K562 (cell line): ENCODE data around the gene ADIPOR2. TPM values are rescaled to one million over a fixed set of nuclear protein-coding genes. Genes with fewer than 3 reads are reported as not detected.

Source experiments
- ATAC-seq: fragments of 200-7000 bp; cut with Tn5 transposase; 3 replicates; pipeline ENCODE4 v1.9.1; 2020; ENCODE audit warnings: moderate library complexity
- BruUV-seq: library from RNA; stranded (reverse); fragments of 400-500 nt; replicated peaks from 2 replicates; lab custom pipeline; 2021; lab: Mats Ljungman, UMichigan
- CTCF ChIA-PET: fragments of 300-600 bp; formaldehyde crosslinking; extraction: SDS; loops from one replicate; lab custom pipeline; 2021; ENCODE audit warnings: low intra/inter-chr PET ratio; lab: Yijun Ruan, JAX
- POLR2A ChIA-PET: fragments of 300-600, 350-650 bp; sonication (Branson Sonifier 250); formaldehyde crosslinking; extraction: SDS; loops from one replicate; lab custom pipeline; 2021; ENCODE audit warnings: antibody characterized with exemption, inconsistent platforms; lab: Yijun Ruan, JAX
- DNase-seq, 4 experiments: peaks; one replicate each; pipeline versions ENCODE4 v3.0.0 to v3.0.0-alpha.2; 2011 to 2018; ENCODE audit warnings: low spot score in 3 of 4, mixed read lengths in 3 of 4; ENCODE audit errors: extremely low read depth in 1 of 4
- FAIRE-seq: peaks from 2 replicates; lab custom pipeline; 2011; peaks lifted over from hg19 to GRCh38; lab: Jason Lieb, UNC
- H2AFZ ChIP-seq: 2 replicates; pipeline ENCODE4 v1.6.0; 2011; ENCODE audit warnings: low read depth, low read length, control low read depth, inconsistent platforms
- H3K27ac ChIP-seq: fragments of 200-600 bp; 3 replicates; pipeline ENCODE4 v1.8.0; 2011; ENCODE audit warnings: low read depth, mild to moderate bottlenecking, control low read depth, inconsistent platforms, low read length, moderate library complexity, mixed read lengths; ENCODE audit errors: extremely low read depth
- H3K27me3 ChIP-seq, 2 experiments: fragments of 300-600 bp in 1 of 2; 2 replicates in 1 of 2; 3 replicates in 1 of 2; pipeline versions ENCODE4 v1.6.0 to v1.8.0; 2011; ENCODE audit warnings: inconsistent platforms in 2 of 2, low read length in 2 of 2, mild to moderate bottlenecking in 1 of 2, mixed read lengths in 1 of 2, moderate library complexity in 1 of 2; ENCODE audit not compliant: control insufficient read depth in 2 of 2, insufficient read depth in 2 of 2
- H3K36me3 ChIP-seq: fragments of 300-600 bp; 3 replicates; pipeline ENCODE4 v1.8.0; 2011; ENCODE audit warnings: mild to moderate bottlenecking, low read length, inconsistent platforms; ENCODE audit not compliant: control insufficient read depth, insufficient read depth
- H3K4me1 ChIP-seq, 2 experiments: fragments of 200-600 bp in 1 of 2; replicated peaks in 1 of 2; 2 replicates in 1 of 2; 3 replicates in 1 of 2; pipeline versions ENCODE4 v1.5.1 to v1.8.0; 2011; ENCODE audit warnings: inconsistent platforms in 2 of 2, low read length in 2 of 2, mild to moderate bottlenecking in 1 of 2, mixed read lengths in 1 of 2, moderate library complexity in 1 of 2; ENCODE audit not compliant: control insufficient read depth in 2 of 2, insufficient read depth in 2 of 2
- H3K4me2 ChIP-seq: 2 replicates; pipeline ENCODE4 v1.6.1; 2011; ENCODE audit warnings: low read length, control low read depth, inconsistent platforms, mixed read lengths; ENCODE audit not compliant: insufficient read depth
- H3K4me3 ChIP-seq: fragments of 200-600 bp; sonication (generic), shearing (Covaris generic); 2 replicates; pipeline ENCODE4 v1.5.1; 2016; ENCODE audit warnings: control low read depth, inconsistent platforms
- H3K79me2 ChIP-seq: fragments of 200-600 bp; 3 replicates; pipeline ENCODE4 v1.8.0; 2011; ENCODE audit warnings: low read length, inconsistent platforms; ENCODE audit not compliant: control insufficient read depth, insufficient read depth
- H3K9ac ChIP-seq, 2 experiments: 2 replicates each; pipeline versions ENCODE4 v1.6.0 to v1.6.1; 2011; ENCODE audit warnings: low read depth in 2 of 2, low read length in 2 of 2, control low read depth in 1 of 2, inconsistent platforms in 1 of 2, mild to moderate bottlenecking in 1 of 2, mixed read lengths in 1 of 2; ENCODE audit not compliant: insufficient read depth in 1 of 2
- H3K9me1 ChIP-seq: one replicate; pipeline ENCODE4 v1.6.0; 2011; ENCODE audit warnings: inconsistent platforms, mild to moderate bottlenecking, low read length, moderate library complexity; ENCODE audit not compliant: control insufficient read depth, insufficient read depth
- H3K9me3 ChIP-seq: replicated peaks from 2 replicates; pipeline ENCODE4 v1.5.1; 2011; ENCODE audit warnings: low read depth, low read length, inconsistent platforms; ENCODE audit not compliant: control insufficient read depth, insufficient read depth
- H4K20me1 ChIP-seq: replicated peaks from 2 replicates; pipeline ENCODE4 v1.6.1; 2011; ENCODE audit warnings: low read length, inconsistent platforms, mixed read lengths; ENCODE audit not compliant: control insufficient read depth, insufficient read depth
- BCL6 ChIP-seq: fragments of 250-450 bp; sonication (Bioruptor Pico); IDR thresholded peaks from 2 replicates; pipeline ENCODE4 v1.4.0; 2020
- PBX2 ChIP-seq, 2 experiments: IDR thresholded peaks in 1 of 2; conservative IDR thresholded peaks in 1 of 2; 2 replicates each; pipeline ENCODE4 v1.6.1; 2016; ENCODE audit warnings: low read depth in 2 of 2, mild to moderate bottlenecking in 1 of 2, missing compliant biosample characterization in 1 of 2, missing genetic modification characterization in 1 of 2, moderate library complexity in 1 of 2
- SIX5 ChIP-seq, 2 experiments: IDR thresholded peaks; 2 replicates each; pipeline ENCODE4 v1.6.1; 2011; ENCODE audit warnings: low read length in 2 of 2, borderline replicate concordance in 1 of 2, low read depth in 1 of 2, mild to moderate bottlenecking in 1 of 2, moderate library complexity in 1 of 2; ENCODE audit not compliant: insufficient read depth in 1 of 2
- ZKSCAN8 ChIP-seq: fragments of 200-800 bp; sonication (Bioruptor generic); IDR thresholded peaks from 2 replicates; pipeline ENCODE4 v1.6.1; 2016; ENCODE audit warnings: missing genetic modification characterization, missing compliant biosample characterization
- ZNF830 ChIP-seq: fragments of 250-450 bp; sonication (Bioruptor Pico); IDR thresholded peaks from 2 replicates; pipeline ENCODE4 v1.5.0; 2021; ENCODE audit warnings: mild to moderate bottlenecking
- WGBS: fragments of 100-300 bp; shearing (Covaris generic); methylation state at CpG from one replicate; pipeline ENCODE4 v1.1.6; 2016; ENCODE audit warnings: low coverage, mixed read lengths; ENCODE audit not compliant: insufficient coverage; ENCODE audit errors: missing lambda C conversion rate; 5-methylcytosine and 5-hydroxymethylcytosine counted together
- in situ Hi-C: fragments of 300-500 bp; cut with MboI; formaldehyde crosslinking; loops from 4 replicates; pipeline ENCODE4 v1.15.0; 2018; ENCODE audit warnings: inconsistent platforms, mixed read lengths
- intact Hi-C: fragments of 100-400 bp; cut with micrococcal nuclease; formaldehyde crosslinking; loops from 2 replicates; pipeline ENCODE4 v1.14.2; 2022
- polyA plus RNA-seq, 8 experiments: library from polyadenylated mRNA; depleted of rRNA in 4 of 8; stranded (reverse) in 5 of 8; unstranded in 3 of 8; fragments of >200 nt; fragmentation: Nextera tagmentation in 2 of 8; fragmentation: Illumina TruSeq in 1 of 8; extraction: Ambion mirVana in 2 of 8; extraction: Trizol in 1 of 8; gene quantifications; 2 replicates each; pipeline versions ENCODE4 v1.2.1 to v1.2.3, GENCODE V29; 2011 to 2014; ENCODE audit warnings: inconsistent platforms in 1 of 8, missing spikeins in 1 of 8
- total RNA-seq, 7 experiments: library from RNA; depleted of rRNA in 6 of 7; stranded (reverse); fragments of >200 nt in 6 of 7; fragmentation: Illumina TruSeq in 2 of 7; extraction: Trizol in 2 of 7; gene quantifications; 2 replicates each; pipeline versions ENCODE4 v1.2.1 to v1.2.3, GENCODE V29; 2011 to 2021; ENCODE audit warnings: low replicate concordance in 1 of 7

ADIPOR2 gene
- total and polyA plus RNA-seq, 9 of the 15 experiments (the other 6 are each of a cell fraction or from before 2014, with no cell fraction given): 10.9 to 63.5 (median 46.0) TPM

GRCh38 chr12:1822699-1823098 lies 131.8 kb downstream of the ADIPOR2 start:
- H3K9ac ChIP-seq: no peak overlapping the region
- H4K20me1 ChIP-seq: peaks cover 6% of the 10 kb centered on the region; the same call in 1 of the 2 replicates
- no peak overlapping the region for H3K4me3 ChIP-seq
- H3K27ac ChIP-seq: no peak overlapping the region
- H2AFZ ChIP-seq: no peak overlapping the region
- in situ Hi-C loops: no loop called here
- H3K27me3 ChIP-seq: peaks cover 29 to 81% of the 10 kb centered on the region in 2 experiments; a peak in 4 of 5 replicates
- POLR2A ChIA-PET: no interaction called here
- no peaks in the 10 kb centered on the region for H3K9me1 ChIP-seq
- CTCF ChIA-PET: no interaction called here
- H3K9me3 ChIP-seq: no peaks in the 10 kb centered on the region
- peaks cover 0 to 17% of the 10 kb centered on the region in 2 experiments; a peak in 2 of 5 replicates for H3K4me1 ChIP-seq
- FAIRE-seq: no peak
- 2% methylated on average over 9 of the region's 11 CpGs for WGBS
- TF ChIP-seq BCL6 (CRISPR knock-in tag) (no peak), ZKSCAN8 (CRISPR knock-in tag) (no peak), PBX2 (CRISPR knock-in tag; IDR thresholded peaks at IDR 0.05; ENCODE audit: low read depth) (no peak), PBX2 (tag; conservative IDR thresholded peaks at IDR 0.05; ENCODE audit: low read depth) (no peak), SIX5 (IDR thresholded peaks at IDR 0.05; ENCODE audit: borderline replicate concordance in 1 of 2, insufficient read depth in 1 of 2, low read depth in 1 of 2, low read length in 2 of 2) (no peak), ZNF830 (no peak)
- TF ChIP-seq, all 486 proteins: peak for 0
- Histone ChIP-seq H3K79me2 (no peaks in the 10 kb centered on the region), H3K36me3 (no peaks in the 10 kb centered on the region), H3K4me2 (no peak overlapping the region)
- intact Hi-C loops: no loop called here
- BruUV-seq: no TSS peak
- DNase-seq: no peak
- ATAC-seq: no peak
